Activated effector memory CD4-positive, alpha-beta T cell treated with Interleukin-2 at 50 U/mL for 16 hours (primary cell): ENCODE data around the gene SMO.

ENCODE experiments used
- DNase-seq: peaks from one replicate; pipeline ENCODE4 v3.0.0-alpha.2; 2020

Gene SMO

GRCh38 chr7:129188372-129188891 lies at the start of gene SMO:
TSS of gene SMO (plus strand) at chr7:129188633. CDS start at chr7:129189152, 519 bp downstream.
- no peak for DNase-seq

DNA sequence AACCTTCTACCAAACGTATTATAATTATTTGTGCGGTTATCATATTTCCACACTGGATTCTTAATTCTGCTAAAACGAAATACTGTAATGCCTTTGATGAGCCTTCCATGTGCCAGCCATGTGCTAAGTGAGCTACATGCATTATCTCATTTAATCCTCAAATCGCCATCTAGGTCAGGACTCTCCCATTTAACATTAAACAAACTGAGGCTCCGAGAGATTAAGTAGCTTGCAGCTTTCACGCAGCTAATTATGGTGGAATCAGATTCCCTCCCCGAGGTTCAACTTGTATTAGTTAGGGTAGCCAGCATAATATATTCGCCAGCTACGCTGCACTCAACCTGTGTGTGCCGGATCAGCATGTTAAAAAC lies 44.7 kb upstream of the SMO start:
- DNase-seq: no peak

GRCh38 chr7:129144095-129144833 lies 44.2 kb upstream of the SMO start, which contains the start of gene TSPAN33:
TSS of gene TSPAN33 (plus strand) at chr7:129144707. CDS start at chr7:129144981, 274 bp downstream.
- peak; percentile 34 for DNase-seq

DNA sequence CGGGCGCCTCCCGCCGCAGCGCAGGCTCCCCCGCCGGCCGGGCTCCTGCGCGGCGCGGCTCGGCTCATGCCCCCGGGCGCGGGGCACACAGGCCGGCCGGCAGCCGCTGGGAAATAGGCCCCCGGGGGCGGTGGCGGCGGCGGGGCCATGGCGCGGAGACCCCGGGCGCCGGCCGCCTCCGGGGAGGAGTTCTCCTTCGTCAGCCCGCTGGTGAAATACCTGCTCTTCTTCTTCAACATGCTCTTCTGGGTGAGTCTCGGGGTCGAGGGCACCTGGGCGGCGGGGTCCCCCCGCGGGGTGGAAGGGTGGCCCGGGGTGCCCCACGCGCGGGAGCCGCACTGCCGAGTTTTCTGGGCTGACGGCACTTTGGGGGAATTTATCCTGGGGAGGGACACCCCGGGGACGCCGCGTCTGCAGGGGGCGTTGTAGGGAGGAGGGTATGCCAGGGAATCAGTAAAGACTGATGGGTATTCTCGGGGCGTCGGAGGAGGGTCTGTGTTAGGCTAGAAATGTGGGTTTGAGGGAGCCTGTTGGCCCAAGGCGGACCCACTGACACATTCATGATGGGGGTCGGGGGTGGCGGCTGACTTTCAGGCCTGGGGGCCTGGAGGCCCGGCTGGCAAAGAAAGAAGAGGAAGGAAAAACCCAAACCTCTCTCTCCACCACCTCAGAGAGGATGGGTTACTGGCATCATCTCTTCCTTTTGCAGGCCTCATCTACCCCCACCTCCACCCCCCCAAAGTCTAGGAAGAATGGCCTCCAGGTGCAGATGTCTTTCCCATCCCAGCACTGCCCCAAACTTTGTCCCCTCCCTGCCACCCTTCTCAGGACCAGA lies 43.4 kb upstream of the SMO start:
- no peak for DNase-seq

GRCh38 chr7:129146237-129146979 lies 42.0 kb upstream of the SMO start:
- no peak for DNase-seq

DNA sequence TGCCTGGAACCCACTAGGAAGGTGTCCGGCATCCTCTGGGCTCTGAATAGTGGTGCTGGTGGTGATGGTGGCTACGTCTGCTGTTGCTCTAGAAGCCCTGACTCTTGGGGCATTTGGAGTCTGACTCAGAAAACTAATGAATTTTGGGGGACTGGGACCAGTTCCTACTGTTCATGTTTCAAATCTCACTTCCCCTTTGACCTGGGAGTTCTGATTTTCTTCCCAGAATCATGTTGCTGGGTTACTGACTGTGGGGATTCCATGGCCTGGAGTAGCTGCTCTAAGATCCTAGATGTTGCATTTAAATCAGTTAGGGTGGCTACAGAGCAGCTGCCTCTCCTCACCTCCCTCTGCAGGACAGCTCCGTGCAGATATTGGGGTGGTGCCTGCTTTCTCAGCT lies 40.7 kb upstream of the SMO start:
- DNase-seq: no peak

- no peak for DNase-seq
These were observed 38.9 kb upstream of the SMO start for GRCh38 chr7:129149511-129149910.

DNA sequence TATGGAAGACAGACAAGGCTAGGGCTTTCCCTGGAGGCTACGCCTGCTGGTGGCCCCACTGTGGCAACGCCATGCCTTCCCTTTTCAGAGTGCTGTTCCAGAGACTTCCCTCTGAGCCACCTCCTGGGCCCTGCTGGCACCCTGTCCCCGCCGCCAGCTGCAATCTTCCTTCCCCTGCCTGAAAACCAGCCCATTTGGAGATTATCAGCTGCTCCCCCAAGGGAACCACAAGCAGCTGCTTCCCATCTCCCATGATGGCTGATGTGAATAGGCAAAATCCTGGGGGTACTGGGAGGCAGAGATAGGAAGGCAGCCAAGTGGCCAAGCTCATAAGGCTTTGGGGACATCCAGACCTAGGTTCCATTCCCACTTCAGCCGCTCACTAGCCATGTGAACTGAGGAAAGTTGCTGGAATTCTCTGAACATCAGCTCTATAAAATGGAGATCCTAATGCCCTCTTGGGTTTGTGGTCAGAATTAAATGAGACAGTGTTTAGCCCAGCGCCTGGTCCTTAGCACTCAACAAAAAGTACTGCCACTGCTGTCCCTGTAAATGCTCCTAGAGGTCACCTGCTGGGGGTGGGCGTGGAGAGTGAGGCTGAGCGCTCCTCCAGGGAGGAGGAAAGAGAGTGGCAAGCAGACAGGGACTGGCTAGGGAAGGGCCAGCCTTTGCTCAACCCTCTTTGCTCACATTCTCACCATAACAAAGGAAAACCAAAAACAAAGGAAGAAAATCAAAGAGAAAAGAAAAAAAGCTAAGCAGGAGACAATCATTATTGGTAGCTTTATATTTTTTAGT lies 38.0 kb upstream of the SMO start:
- DNase-seq: no peak

- no peak for DNase-seq
These were observed 30.8 kb upstream of the SMO start for GRCh38 chr7:129157651-129158050.

- no peak for DNase-seq
These were observed 28.9 kb upstream of the SMO start for GRCh38 chr7:129159539-129159938.

GRCh38 chr7:129160161-129160905 lies 28.1 kb upstream of the SMO start:
- DNase-seq: no peak

DNA sequence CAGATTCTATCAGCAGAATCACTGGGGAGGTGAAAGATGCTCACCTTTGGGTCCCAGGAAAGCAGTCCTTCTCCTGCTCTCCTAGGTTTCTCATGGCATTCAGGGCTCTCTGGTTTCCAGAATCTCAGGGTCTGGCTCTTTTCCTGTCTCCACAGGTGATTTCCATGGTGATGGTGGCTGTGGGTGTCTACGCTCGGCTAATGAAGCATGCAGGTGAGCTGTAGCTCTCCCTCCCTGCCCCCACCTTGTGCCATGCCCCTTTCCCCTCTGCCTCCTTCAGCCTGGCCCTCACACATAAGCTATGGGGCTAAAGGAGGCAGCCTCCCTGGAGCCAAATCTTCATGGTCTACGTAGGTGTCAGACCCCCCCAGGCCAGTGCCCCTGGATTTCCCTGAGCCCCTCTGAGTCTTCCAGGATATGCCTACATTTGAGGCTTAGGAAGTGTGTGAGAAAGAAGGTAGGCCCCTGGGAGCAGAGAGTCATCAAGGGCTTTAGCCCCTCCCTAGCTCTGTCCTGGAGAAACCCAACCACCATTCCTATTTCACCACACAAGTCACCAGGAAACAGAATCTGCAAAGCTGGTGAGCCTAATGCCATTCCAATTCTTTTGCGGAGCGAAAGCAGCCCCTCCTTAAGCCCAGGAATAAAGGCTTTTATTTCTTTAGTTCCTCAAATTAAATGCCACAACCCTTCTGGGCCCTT lies 26.8 kb upstream of the SMO start:
- DNase-seq: no peak

DNA sequence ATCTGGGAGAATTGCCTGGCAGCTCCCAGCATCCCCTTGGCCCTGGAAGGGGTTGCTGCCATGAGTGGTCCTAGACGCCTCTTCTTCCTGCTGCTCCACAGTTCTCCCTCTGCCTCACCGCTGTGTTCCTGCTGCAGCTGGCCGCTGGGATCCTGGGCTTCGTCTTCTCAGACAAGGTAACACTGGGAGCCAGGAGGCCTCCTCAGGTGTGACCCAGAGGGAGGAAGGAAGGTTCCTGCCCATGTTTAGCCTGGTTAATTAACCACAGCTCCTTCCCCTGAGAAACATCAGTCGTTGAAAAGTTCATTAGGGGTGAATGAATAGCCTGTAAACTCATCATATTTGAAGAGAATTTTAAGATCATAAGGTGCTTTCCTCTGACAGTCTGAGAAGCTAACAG lies 25.7 kb upstream of the SMO start:
- no peak for DNase-seq

- no peak for DNase-seq
These were observed 24.4 kb upstream of the SMO start for GRCh38 chr7:129163875-129164544.

DNA sequence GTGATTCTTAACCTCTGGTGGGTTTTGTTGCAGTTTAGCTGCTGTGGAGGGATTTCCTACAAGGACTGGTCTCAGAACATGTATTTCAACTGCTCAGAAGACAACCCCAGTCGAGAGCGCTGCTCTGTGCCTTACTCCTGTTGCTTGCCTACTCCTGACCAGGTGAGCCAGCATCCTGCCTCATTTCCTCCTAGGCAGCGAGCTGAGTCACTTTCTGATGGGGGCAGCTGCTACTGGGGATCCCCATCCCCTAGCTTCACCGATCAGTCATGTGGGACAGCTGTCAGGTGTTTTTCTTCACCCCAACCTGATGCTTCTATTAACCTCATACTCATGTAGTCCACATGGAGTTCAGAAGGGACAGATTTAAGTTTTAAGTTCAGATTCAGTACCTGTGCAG lies 21.7 kb upstream of the SMO start:
- DNase-seq: no peak

DNA sequence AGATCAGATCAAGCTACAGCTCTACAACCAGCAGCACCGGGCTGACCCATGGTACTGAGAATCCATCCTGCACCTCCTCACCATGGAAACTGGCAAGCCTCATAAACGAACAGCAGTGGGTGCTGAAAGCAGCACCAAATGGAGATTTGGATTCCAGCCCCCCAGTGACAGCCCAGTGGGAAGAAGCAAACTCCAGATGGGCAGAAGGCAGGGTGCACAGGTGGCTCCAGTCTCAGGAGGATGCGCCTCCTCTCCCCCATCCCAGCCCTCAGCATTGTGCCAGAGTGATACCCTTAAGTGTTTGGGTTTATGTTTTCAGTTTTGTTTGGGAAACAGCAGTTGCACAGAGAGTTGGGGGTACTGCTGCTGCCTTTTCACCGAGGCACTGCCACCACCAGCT lies 20.6 kb upstream of the SMO start:
- DNase-seq: no peak

- no peak for DNase-seq
These were observed 20.0 kb upstream of the SMO start for GRCh38 chr7:129168231-129169021.

DNA sequence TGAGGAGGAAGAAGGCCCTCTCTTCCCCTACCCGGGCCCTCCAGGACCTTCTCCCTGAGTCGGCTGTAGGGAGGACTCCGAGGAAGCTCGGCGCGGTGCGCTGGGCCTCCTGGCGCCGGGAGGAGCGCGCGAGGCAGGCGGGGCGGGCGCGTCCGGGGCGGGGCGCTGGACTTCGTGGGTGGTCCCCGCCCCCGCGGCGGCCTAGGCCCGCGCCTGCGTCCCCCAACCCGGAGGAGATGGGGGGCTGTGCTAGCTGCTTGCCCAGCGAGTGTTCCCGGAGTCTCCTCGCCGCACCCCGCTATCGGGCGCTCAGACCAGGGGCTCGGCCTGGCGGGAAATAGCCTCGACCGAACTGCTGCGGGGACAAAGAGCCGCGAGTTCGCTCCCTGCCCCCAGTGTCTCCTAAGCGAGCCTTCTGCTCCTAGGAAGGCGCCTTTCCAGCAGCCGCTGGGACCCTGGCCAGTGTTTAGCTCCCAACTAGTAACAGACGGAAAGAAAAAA lies 19.2 kb upstream of the SMO start:
- no peak for DNase-seq

- DNase-seq: no peak
These were observed 18.6 kb upstream of the SMO start for GRCh38 chr7:129169686-129170440.
